C4-2B (cell line): ENCODE results near the gene SLC35F2.
"Not testable (repeated sequence)": the region's sequence is repeated elsewhere in the genome, so short reads cannot be mapped to it uniquely, and the experiment has no call there.

ENCODE experiments used
- H3K27ac ChIP-seq: fragments of 450-650 bp; 2 replicates; pipeline ENCODE4 v1.5.1; 2017
- ZFX ChIP-seq: fragments of 450-650 bp; IDR thresholded peaks from 2 replicates; pipeline ENCODE4 v1.6.1; 2017
- TF ChIP-seq, protein P1 (sequence below): fragments of 450-650 bp; conservative IDR thresholded peaks from 2 replicates; pipeline ENCODE4 v1.5.1; 2017; ENCODE audit warnings: mild to moderate bottlenecking

The SLC35F2 gene

DNA sequence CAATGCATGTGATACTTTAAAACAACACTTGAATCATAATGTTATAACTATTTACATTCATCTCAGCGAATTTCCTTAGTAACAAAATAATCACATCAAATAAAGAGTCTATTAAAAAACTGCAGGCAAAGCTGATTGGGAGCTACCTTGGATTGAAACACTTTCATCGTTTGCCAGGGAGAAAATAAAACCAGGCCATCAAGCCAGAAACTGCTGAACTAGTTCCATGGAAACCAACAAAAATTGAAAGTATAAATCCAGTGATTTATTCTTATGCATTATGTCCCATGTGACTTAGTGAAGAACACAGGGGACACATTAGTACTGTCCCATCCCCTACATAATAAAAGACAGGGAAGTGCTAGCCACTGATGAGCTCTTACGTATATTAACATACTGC is 21.7 kb downstream of the SLC35F2 start:
- H3K27ac ChIP-seq: peak overlapping the region; percentile 58; the same call in 1 of the 2 replicates
- TF ChIP-seq, protein P1, sequence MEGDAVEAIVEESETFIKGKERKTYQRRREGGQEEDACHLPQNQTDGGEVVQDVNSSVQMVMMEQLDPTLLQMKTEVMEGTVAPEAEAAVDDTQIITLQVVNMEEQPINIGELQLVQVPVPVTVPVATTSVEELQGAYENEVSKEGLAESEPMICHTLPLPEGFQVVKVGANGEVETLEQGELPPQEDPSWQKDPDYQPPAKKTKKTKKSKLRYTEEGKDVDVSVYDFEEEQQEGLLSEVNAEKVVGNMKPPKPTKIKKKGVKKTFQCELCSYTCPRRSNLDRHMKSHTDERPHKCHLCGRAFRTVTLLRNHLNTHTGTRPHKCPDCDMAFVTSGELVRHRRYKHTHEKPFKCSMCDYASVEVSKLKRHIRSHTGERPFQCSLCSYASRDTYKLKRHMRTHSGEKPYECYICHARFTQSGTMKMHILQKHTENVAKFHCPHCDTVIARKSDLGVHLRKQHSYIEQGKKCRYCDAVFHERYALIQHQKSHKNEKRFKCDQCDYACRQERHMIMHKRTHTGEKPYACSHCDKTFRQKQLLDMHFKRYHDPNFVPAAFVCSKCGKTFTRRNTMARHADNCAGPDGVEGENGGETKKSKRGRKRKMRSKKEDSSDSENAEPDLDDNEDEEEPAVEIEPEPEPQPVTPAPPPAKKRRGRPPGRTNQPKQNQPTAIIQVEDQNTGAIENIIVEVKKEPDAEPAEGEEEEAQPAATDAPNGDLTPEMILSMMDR: no peak
- TF ChIP-seq ZFX: no peak

DNA sequence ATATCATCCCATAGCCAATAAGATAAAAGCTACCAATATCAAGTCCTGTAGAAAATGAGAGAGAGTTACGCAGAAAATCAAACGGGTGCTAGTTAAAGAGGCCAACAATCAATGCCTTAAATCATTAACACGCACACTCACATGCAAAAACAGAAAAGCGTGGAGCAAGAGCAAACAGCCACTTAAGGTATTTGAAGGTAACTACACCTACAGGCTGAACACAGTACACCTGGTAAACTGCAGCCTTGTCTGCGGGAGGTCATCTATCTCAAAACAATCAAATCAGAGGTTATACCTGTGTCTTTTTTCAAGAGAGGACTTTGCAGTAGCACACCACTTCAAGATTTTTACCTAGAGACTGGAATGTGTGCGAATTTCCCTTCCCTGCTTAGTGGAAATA is 23.6 kb downstream of the SLC35F2 start:
- no peak overlapping the region for H3K27ac ChIP-seq
- TF ChIP-seq, protein P1: no peak
- TF ChIP-seq ZFX: no peak

DNA sequence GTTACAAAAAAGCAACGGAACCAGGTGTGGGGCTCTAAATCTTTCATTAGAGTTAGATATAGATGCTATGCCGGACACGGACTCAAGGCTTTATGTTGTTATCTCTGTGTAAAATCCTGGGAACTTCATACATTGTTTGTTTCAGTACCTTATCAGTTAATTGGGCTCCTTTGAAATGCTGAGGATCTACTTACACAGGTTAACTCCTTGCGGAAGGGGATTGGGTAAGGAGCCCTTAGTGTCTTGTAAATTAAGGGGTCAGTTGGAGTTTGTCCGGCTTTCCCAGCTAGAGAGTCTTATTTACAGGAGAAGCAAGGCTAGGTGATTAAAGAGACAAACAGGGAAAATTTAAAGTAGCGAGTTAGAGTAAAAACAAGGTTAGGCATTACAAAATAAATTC is 24.7 kb downstream of the SLC35F2 start:
- not testable (repeated sequence) for H3K27ac ChIP-seq

DNA sequence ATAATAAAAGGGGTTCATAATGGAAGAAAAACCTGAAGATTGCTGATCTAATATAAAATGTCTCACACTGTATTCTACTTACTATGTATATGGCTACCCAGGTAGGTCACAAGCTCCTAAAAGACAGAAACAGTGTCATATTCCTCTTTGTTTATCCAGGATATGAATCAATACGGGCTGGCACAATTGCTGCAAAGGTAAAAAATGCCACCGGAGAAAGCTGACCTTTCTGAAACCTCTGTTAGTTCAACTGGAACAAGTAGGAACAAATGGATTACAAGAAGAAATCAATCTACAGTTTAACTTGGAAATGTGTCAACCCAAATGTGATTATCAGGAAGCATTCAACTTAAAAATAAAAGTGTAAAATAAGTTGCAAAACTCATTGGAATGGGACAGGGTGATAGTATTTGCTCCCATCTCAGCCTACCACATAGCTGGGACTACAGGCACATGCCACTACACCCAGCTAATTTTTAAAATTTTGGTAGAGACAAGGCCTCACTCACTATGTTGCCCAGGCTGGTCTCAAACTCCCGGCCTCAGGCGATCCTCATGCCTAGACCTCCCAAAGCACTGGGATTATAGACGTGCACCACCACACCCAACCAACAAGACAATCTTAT is 27.6 kb downstream of the SLC35F2 start:
- no peak for TF ChIP-seq ZFX
- TF ChIP-seq, protein P1: no peak
- H3K27ac ChIP-seq: peak overlapping the region; percentile 93

DNA sequence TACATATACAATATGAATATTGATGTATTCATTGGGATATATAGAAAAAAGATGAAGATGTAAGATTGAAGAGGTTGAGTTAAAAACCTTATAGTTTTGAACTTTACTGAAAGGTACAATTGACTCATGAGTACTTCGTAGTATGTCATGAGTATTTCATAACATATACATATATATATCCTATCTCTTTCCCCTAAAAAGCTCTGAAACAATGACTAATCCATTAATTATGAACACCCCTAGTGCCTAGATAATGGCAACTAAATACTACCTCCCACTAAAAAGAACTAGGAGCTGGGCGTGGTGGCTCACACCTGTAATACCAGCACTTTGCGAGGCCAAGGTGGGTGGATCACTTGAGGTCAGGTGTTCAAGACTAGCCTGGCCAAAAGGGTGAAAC is 31.5 kb downstream of the SLC35F2 start:
- peak overlapping the region; percentile 8; the same call in 1 of the 2 replicates for H3K27ac ChIP-seq
- TF ChIP-seq, protein P1: no peak
- no peak for TF ChIP-seq ZFX

DNA sequence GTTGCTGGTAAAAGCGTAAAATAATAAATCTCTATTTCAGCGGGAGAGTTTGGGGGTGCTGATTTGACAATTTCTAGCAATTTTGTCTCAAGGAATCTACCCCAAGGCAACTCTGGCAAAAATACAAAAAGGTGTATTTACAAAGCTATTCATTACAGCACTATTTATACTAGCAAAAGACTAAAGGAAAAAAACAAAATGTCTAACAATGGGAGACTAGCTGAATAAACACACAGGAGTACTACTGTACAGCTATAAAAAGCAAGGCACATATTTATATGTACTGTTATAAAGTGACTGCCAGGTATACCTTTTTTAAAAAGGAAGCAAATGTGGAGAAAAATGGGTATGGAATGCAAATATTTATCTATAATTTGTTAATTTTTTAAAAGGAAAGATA is 32.7 kb downstream of the SLC35F2 start:
- TF ChIP-seq, protein P1: no peak
- TF ChIP-seq ZFX: no peak
- peak overlapping the region; percentile 64 for H3K27ac ChIP-seq

DNA sequence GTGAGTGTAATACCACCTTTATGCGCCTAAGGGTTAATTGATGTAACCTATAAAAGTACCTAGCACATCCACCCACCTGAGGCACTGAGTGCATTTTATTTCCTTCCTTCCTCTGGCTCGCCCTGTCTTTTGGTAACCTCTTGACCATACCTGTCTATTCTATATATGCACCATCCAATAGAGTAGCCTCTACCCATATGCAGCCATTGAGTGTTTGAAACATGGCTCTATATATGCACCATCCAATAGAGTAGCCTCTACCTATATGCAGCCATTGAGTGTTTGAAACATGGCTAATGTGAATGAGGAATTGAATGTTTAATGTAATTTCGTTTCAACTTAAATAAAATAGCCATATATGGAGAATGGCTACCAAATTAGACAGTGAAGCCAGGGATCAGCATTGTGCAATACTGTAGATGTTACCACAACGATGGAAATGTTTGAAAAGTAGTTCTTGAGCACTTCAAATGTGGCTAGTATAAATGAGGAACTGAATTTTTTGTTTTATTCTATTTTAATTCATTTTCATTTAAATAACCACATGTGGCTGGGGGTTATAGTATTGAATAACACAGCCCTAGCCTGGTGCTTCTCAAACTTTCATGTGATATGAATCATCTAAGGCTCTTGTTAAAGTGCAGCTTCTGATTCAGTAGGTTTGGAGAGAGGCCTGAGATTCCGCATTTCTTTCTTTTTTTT is 33.8 kb downstream of the SLC35F2 start:
- H3K27ac ChIP-seq: peak overlapping the region; percentile 37; the same call in 1 of the 2 replicates
- TF ChIP-seq, protein P1: no peak
- TF ChIP-seq ZFX: no peak
